CD14-positive monocyte (primary cell): ENCODE data around the gene DAB2. TPM values are rescaled to one million over a fixed set of nuclear protein-coding genes. Genes with fewer than 3 reads are reported as not detected.

ENCODE experiments used
- DNase-seq, 3 donors: peaks; one replicate each; pipeline ENCODE4 v3.0.0-alpha.2; 2011 to 2022
- H2AFZ ChIP-seq: 2 replicates; pipeline ENCODE4 v1.6.0; 2012; ENCODE audit warnings: mild to moderate bottlenecking, low read depth, low read length, inconsistent platforms; ENCODE audit not compliant: insufficient read depth, poor library complexity, severe bottlenecking
- H3K27ac ChIP-seq, 2 donors: 1 replicate in 1 of 2; 2 replicates in 1 of 2; pipeline ENCODE4 v1.5.1; 2012 to 2013; ENCODE audit warnings: low read length in 2 of 2, control low read depth in 1 of 2, inconsistent platforms in 1 of 2, low read depth in 1 of 2, mild to moderate bottlenecking in 1 of 2
- H3K27me3 ChIP-seq, 2 donors: one replicate each; pipeline versions ENCODE4 v1.6.0 to v1.6.1; 2011 to 2013; ENCODE audit warnings: low read length in 2 of 2; ENCODE audit not compliant: control insufficient read depth in 2 of 2, insufficient read depth in 2 of 2
- H3K36me3 ChIP-seq, 2 donors: replicated peaks in 1 of 2; 1 replicate in 1 of 2; 2 replicates in 1 of 2; pipeline versions ENCODE4 v1.5.1 to v1.6.1; 2012 to 2013; ENCODE audit warnings: low read length in 2 of 2, control low read depth in 1 of 2, inconsistent platforms in 1 of 2, mild to moderate bottlenecking in 1 of 2; ENCODE audit not compliant: insufficient read depth in 2 of 2, control insufficient read depth in 1 of 2
- H3K4me1 ChIP-seq, 2 donors: 1 replicate in 1 of 2; 2 replicates in 1 of 2; pipeline versions ENCODE4 v1.5.1 to v1.6.1; 2012 to 2013; ENCODE audit warnings: low read length in 2 of 2, control low read depth in 1 of 2, inconsistent platforms in 1 of 2, mild to moderate bottlenecking in 1 of 2, moderate library complexity in 1 of 2; ENCODE audit not compliant: insufficient read depth in 2 of 2, control insufficient read depth in 1 of 2
- H3K4me2 ChIP-seq: replicated peaks from 2 replicates; pipeline ENCODE3; 2012; ENCODE audit warnings: low read length, moderate library complexity, mild to moderate bottlenecking; ENCODE audit not compliant: poor library complexity, severe bottlenecking; ENCODE audit errors: extremely low read depth
- H3K4me3 ChIP-seq, 3 experiments: fragments of 200-600 bp in 1 of 3; sonication (generic) in 1 of 3; replicated peaks in 1 of 3; 1 replicate in 2 of 3; 2 replicates in 1 of 3; pipeline ENCODE4 v1.5.1; 2011 to 2013; ENCODE audit warnings: low read length in 3 of 3, mild to moderate bottlenecking in 3 of 3, control low read depth in 2 of 3, low read depth in 2 of 3, inconsistent platforms in 1 of 3, moderate library complexity in 1 of 3
- H3K79me2 ChIP-seq: 2 replicates; pipeline ENCODE4 v1.6.0; 2012; ENCODE audit warnings: mild to moderate bottlenecking, control low read depth, inconsistent platforms, low read length, moderate library complexity; ENCODE audit not compliant: insufficient read depth
- H3K9ac ChIP-seq: 2 replicates; pipeline ENCODE4 v1.6.0; 2017; ENCODE audit warnings: low read length, mild to moderate bottlenecking; ENCODE audit not compliant: insufficient read depth, poor library complexity, severe bottlenecking
- H3K9me3 ChIP-seq, 2 donors: replicated peaks in 1 of 2; 1 replicate in 1 of 2; 2 replicates in 1 of 2; pipeline versions ENCODE4 v1.5.1 to v1.6.1; 2012 to 2013; ENCODE audit warnings: low read length in 2 of 2, control low read depth in 1 of 2; ENCODE audit not compliant: control insufficient read depth in 1 of 2, insufficient read depth in 1 of 2
- H4K20me1 ChIP-seq: 2 replicates; pipeline ENCODE4 v1.6.0; 2012; ENCODE audit warnings: mild to moderate bottlenecking, low read length, control low read depth, moderate library complexity; ENCODE audit not compliant: insufficient read depth
- H3K27ac Mint-ChIP-seq, 7 donors: one replicate each; pipeline ENCODE4 v1.8.0; 2020; ENCODE audit warnings: mild to moderate bottlenecking in 7 of 7, mixed read lengths in 7 of 7, moderate library complexity in 6 of 7, inconsistent platforms in 2 of 7
- H3K27me3 Mint-ChIP-seq, 3 donors: one replicate each; pipeline ENCODE4 v1.8.0; 2021 to 2022; ENCODE audit warnings: low read depth in 3 of 3, mild to moderate bottlenecking in 3 of 3, mixed read lengths in 3 of 3, moderate library complexity in 3 of 3, inconsistent platforms in 1 of 3
- H3K36me3 Mint-ChIP-seq, 2 donors: one replicate each; pipeline ENCODE4 v1.8.0; 2020; ENCODE audit warnings: mixed read lengths in 2 of 2, inconsistent platforms in 1 of 2, mild to moderate bottlenecking in 1 of 2
- H3K4me1 Mint-ChIP-seq: one replicate; pipeline ENCODE4 v1.8.0; 2020; ENCODE audit warnings: mild to moderate bottlenecking, mixed read lengths
- H3K4me3 Mint-ChIP-seq, 2 donors: one replicate each; pipeline ENCODE4 v1.8.0; 2020; ENCODE audit warnings: mild to moderate bottlenecking in 2 of 2, mixed read lengths in 2 of 2, moderate library complexity in 1 of 2
- H3K9me3 Mint-ChIP-seq, 7 donors: one replicate each; pipeline ENCODE4 v1.8.0; 2020 to 2022; ENCODE audit warnings: mixed read lengths in 7 of 7, mild to moderate bottlenecking in 6 of 7, moderate library complexity in 6 of 7, inconsistent platforms in 2 of 7
- CTCF ChIP-seq: fragments of 200-600 bp; IDR thresholded peaks from one replicate; pipeline ENCODE4 v1.8.0; 2022; ENCODE audit warnings: antibody characterized with exemption, mild to moderate bottlenecking
- WGBS: methylation state at CpG from one replicate; pipeline ENCODE4 v1.1.5; 2013; ENCODE audit warnings: missing lambda C conversion rate; ENCODE audit not compliant: insufficient coverage; 5-methylcytosine and 5-hydroxymethylcytosine counted together
- intact Hi-C, 2 donors: fragments of 100-400 bp; cut with micrococcal nuclease; formaldehyde crosslinking; loops; one replicate each; pipeline versions ENCODE4 v1.15.0 to v1.15.1; 2023
- polyA plus RNA-seq, 3 donors: library from polyadenylated mRNA; depleted of rRNA in 1 of 3; unstranded in 2 of 3; stranded (reverse) in 1 of 3; fragments of 300-500 nt in 2 of 3; fragments of >200 nt in 1 of 3; fragmentation: Illumina TruSeq in 2 of 3; gene quantifications; 1 replicate in 2 of 3; 2 replicates in 1 of 3; pipeline ENCODE4 v1.2.3, GENCODE V29; 2012 to 2021

The DAB2 gene
- polyA plus RNA-seq, 3 donors, result 0.98 to 4.8 (median 3.0) TPM

GRCh38 chr5:39469777-39470415 is 45.1 kb upstream of the DAB2 start:
- Histone ChIP-seq H3K4me3 (peak overlapping the region in 1 of 3 experiments; percentile 37), H2AFZ (no peak overlapping the region), H4K20me1 (no peaks in the 10 kb centered on the region), H3K79me2 (no peaks in the 10 kb centered on the region), H3K4me1 (peaks cover 47 to 52% of the 10 kb centered on the region in 2 donors), H3K36me3 (no peaks in the 10 kb centered on the region), H3K9me3 (no peaks in the 10 kb centered on the region), H3K9ac (no peak overlapping the region), H3K27me3 (no peaks in the 10 kb centered on the region), H3K4me2 (peak overlapping the region; percentile 58), H3K27ac (peak overlapping the region in 1 of 2 donors; percentile 56)
- Mint-ChIP-seq H3K36me3 (no peaks in the 10 kb centered on the region), H3K27me3 (no peaks in the 10 kb centered on the region), H3K4me1 (peaks cover 48% of the 10 kb centered on the region), H3K9me3 (no peaks in the 10 kb centered on the region), H3K27ac (peak overlapping the region; percentile 18 to 84 (median 44)), H3K4me3 (peak overlapping the region in 1 of 2 donors; percentile 67)
- peak; percentile 16 to 51 (median 28) for DNase-seq
- 0% methylated on average over 3 of the region's 6 CpGs for WGBS
- intact Hi-C loops, result loop anchor here (10.0 kb wide), 2 partner anchors 55 to 75 kb away; no protein-coding TSS in a partner anchor
- no peak for TF ChIP-seq CTCF

GRCh38 chr5:39469176-39469575 is 44.4 kb upstream of the DAB2 start:
- no peaks in the 10 kb centered on the region for H3K9me3 ChIP-seq
- peaks cover 0 to 3% (median 0%) of the 10 kb centered on the region in 3 donors for H3K27me3 Mint-ChIP-seq
- no CpG with 5 or more reads among the region's 1 CpG for WGBS
- H3K4me1 ChIP-seq, result peaks cover 47 to 52% of the 10 kb centered on the region in 2 donors
- H2AFZ ChIP-seq, result no peak overlapping the region
- intact Hi-C loops, result loop anchor here in 1 of 2 donors (10.0 kb wide), 2 partner anchors 54 to 76 kb away; no protein-coding TSS in a partner anchor
- H3K27ac ChIP-seq, result peak overlapping the region in 1 of 2 donors; percentile 60
- peaks cover 48% of the 10 kb centered on the region for H3K4me1 Mint-ChIP-seq
- H3K4me3 ChIP-seq, result peak overlapping the region in 1 of 3 experiments; percentile 37
- no peak overlapping the region for H3K9ac ChIP-seq
- peak; percentile 33 to 59 (median 41) for DNase-seq
- no peaks in the 10 kb centered on the region for H3K27me3 ChIP-seq
- no peaks in the 10 kb centered on the region for H3K79me2 ChIP-seq
- H3K27ac Mint-ChIP-seq, result peak overlapping the region in 5 of 7 donors; percentile 7 to 50 (median 24)
- H3K4me3 Mint-ChIP-seq, result peak overlapping the region in 1 of 2 donors; percentile 15
- H3K36me3 ChIP-seq, result no peaks in the 10 kb centered on the region
- peak overlapping the region; percentile 58 for H3K4me2 ChIP-seq
- H3K36me3 Mint-ChIP-seq, result no peaks in the 10 kb centered on the region
- no peak for TF ChIP-seq CTCF
- H4K20me1 ChIP-seq, result no peaks in the 10 kb centered on the region
- peaks cover 0 to 1% (median 0%) of the 10 kb centered on the region in 7 donors for H3K9me3 Mint-ChIP-seq
